HT-29 (cell line): ENCODE measurements around the gene IL25. TPM values are rescaled to one million over a fixed set of nuclear protein-coding genes. Genes with fewer than 3 reads are reported as not detected.
A peak's percentile ranks its signal among the peaks of the same experiment; 100 is the strongest.
"Not testable (repeated sequence)": the region's sequence is repeated elsewhere in the genome, so short reads cannot be mapped to it uniquely, and the experiment has no call there.

Experiments used
- DNase-seq: peaks from one replicate; pipeline ENCODE4 v3.0.0-alpha.2; 2015; ENCODE audit warnings: low spot score
- total RNA-seq: library from RNA; depleted of rRNA; stranded (reverse); fragments of >200 nt; shearing (Covaris generic); gene quantifications from 2 replicates; pipeline ENCODE4 v1.2.3, GENCODE V29; 2014

The IL25 gene
- total RNA-seq, 1 experiment from 2014 or later: not detected

DNA sequence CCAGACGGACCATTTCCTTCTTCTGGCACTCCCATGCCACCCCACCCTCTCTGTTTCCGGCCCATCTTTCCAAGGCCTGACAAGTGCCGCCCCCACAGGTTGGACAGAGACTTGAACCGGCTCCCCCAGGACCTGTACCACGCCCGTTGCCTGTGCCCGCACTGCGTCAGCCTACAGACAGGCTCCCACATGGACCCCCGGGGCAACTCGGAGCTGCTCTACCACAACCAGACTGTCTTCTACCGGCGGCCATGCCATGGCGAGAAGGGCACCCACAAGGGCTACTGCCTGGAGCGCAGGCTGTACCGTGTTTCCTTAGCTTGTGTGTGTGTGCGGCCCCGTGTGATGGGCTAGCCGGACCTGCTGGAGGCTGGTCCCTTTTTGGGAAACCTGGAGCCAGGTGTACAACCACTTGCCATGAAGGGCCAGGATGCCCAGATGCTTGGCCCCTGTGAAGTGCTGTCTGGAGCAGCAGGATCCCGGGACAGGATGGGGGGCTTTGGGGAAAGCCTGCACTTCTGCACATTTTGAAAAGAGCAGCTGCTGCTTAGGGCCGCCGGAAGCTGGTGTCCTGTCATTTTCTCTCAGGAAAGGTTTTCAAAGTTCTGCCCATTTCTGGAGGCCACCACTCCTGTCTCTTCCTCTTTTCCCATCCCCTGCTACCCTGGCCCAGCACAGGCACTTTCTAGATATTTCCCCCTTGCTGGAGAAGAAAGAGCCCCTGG lies 3.1 kb downstream of the IL25 start:
- no peak for DNase-seq

GRCh38 chr14:23376482-23377197 lies 4.0 kb downstream of the IL25 start, which contains the start of gene CMTM5:
Gene CMTM5 (plus strand): TSS chr14:23377046. CDS start chr14:23377252, 206 bp downstream.
- DNase-seq: no peak

DNA sequence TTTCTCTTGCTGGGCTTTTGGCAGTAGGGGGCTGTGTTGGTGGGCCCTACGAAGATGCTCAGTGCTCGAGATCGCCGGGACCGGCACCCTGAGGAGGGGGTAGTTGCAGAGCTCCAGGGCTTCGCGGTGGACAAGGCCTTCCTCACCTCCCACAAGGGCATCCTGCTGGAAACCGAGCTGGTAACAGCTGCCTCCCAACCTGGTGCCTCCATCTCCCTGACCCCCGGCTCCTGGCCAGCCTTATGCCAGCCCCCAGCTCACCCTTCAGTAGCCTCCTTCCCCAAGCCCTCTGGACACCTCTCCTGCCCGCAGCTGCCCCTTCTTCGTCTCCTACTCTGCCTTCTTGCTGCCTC lies 4.6 kb downstream of the IL25 start:
- DNase-seq: no peak

DNA sequence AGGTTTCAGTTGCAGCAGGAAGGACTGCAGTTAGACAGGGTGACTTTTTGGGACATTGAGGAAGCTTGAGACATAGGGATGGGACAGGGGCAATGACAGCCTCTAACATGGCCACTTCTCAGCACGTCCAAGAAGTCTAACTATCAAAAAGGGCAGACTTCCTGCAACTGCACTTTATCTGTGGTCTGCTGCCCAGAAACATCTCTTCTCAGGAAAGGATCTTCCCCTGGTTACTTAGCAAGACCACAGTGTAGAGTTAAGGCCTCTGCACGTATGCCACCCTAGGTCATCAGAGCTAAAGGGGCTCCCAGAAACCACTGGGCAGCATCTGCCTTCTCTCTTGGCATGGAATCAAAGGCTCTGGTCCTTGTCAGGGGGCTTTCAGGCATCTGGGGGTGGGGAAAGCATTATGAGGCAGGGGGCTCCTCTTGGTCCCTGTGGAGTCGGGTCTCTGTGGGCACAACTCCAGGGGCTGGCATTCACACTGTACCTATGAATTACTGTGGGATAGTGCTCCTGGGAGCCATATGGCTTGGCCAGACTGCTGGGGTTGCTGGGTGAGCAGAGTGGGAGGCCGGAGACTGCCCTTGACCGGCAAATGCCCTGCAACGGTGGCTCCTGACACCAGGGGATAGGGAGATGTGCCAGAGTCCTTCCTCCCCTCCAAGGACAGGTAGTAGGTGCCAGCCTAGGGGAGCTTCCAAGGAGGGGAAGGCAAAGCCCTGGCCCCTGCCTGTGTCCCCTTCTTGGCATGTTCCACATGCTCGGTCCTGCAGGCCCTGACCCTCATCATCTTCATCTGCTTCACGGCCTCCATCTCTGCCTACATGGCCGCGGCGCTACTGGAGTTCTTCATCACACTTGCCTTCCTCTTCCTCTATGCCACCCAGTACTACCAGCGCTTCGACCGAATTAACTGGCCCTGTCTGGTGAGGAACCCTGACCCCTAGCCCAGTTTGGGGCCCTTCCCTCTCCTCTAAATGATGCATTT lies 5.3 kb downstream of the IL25 start:
- no peak for DNase-seq

DNA sequence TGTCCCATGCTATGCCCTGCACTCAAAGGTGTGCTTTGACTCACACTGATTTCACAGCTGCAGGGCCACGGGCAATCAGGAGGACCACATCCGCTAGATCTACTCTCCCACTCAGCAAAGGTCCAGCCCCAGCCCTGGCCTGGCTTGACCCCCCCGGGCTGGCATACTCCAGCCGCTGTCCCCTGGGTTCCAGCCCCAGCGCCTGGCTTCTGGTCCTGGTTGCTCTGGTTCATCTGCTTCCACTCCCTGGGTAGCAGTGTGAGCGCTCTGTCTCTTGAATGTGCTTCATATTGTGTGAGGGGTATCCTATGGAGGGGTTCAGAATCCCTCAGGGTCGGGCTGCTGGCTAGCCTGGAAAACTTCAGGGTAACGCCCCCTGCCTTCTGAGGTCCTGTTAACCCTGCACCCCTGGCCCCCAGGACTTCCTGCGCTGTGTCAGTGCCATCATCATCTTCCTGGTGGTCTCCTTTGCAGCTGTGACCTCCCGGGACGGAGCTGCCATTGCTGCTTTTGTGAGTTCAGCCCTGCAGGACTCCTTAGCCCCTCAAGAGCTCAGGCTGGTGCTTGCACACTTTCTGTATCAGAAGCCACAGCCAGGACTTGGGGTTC lies 6.1 kb downstream of the IL25 start:
- no peak for DNase-seq

DNA sequence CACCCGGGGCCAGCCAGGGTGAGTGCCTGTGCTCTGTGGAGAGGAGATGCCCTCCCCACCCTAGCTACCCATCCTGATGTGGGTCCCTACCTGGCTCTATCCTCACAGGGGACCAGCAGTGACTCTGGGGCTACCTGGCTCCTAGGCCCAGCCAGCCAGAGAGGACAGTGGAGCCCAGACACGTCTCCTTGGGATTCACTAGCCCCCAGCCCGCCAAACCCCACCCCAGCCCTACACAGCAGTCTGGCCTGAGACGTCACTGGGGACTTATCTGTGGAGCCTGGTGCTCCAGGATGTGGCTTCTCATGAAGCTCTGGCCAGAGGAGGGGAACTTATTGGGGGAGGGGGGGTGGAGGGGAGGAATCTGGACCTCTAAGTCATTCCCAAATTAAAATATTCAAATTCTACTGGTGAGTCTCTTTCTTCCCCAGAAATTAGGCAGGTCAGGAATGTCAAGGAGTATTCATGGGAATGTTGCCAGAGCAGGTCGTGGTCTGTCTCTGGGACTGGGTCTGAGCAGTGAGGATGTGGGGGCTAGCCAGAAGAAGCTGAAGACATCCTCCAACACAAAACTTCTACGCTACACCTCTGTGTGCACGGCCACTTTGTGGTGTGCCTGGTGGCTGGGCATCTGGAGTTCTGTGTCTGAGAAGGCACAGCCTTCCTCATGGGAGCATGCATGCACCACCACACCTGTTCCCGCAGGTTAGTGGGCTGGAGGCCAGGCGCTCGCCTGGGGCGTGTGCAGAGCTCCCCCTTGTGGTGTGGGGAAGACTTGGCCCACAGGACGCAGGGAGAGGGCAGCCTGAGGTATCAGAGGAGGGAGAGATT lies 7.0 kb downstream of the IL25 start:
- DNase-seq: peak; percentile 70

GRCh38 chr14:23380197-23380914 lies 7.7 kb downstream of the IL25 start:
- DNase-seq: no peak

DNA sequence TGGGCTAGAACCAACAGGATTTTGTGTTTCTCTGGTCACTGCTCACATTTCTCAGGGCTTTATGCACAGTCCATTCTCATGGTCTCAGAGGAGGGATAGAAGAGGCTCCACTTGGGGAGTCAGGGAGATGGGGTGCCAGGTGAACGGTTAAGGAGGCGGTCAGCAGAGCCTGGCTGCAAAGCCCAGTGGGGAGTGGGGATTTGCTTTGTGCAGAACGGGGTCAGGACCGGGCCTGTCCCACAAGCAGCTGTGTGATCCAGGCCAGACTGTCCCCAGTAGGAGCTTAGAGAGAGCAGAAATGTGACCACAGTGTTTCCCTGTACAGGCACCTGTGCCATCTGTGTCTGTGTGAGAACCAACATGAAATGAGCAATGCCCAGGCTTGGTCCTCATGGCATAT lies 8.4 kb downstream of the IL25 start:
- DNase-seq: no peak

GRCh38 chr14:23381871-23382270 lies 9.3 kb downstream of the IL25 start:
- DNase-seq: no peak

DNA sequence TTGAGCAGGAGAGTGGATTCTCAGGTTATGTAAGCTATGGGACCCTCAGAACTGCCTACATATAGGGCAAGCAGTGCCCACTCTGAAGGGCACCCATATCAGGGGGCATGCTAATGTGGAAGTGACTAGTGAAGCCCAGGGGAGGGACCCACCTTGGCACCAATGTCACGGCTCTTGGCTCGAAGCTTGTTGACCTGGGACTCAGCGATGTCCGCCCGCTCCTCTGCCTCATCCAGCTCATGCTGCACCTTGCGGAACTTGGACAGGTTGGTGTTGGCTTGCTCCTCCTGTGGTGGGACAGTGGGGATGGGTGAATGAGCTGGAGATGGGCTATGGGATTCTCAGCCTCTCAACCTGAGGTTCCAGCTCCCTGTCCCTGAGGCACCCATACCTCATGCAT lies 9.7 kb downstream of the IL25 start:
- DNase-seq: no peak

GRCh38 chr14:23382731-23383440 lies 10.3 kb downstream of the IL25 start:
- no peak for DNase-seq

DNA sequence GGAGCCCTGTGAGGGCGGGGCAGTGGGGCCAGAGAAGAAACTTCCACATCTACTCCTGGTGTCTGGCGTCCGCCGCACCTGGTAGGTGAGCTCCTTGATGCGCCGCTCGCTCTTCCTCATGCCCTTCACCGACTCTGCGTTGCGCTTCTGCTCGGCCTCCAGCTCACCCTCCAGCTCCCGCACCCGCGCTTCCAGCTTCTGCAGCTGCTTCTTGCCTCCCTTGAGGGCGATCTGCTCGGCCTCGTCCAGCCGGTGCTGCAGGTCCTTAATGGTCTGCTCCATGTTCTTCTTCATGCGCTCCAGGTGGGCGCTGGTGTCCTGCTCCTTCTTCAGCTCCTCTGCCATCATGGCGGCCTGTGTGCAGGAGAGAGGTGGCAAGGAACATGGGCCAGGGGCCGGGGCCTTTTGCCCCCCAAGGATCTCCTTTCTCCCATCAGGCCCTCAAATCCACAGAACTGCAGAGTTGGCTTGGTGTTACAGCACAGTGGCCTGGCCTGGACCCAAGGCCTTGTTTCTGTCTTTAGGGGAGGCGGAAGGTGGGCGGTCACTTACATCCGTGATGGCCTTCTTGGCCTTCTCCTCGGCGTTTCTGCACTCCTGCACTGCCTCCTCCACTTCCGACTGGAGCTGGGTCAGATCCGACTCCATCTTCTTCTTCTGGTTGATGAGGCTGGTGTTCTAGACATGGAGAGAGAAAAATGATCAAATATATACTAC lies 11.9 kb downstream of the IL25 start:
- no peak for DNase-seq

DNA sequence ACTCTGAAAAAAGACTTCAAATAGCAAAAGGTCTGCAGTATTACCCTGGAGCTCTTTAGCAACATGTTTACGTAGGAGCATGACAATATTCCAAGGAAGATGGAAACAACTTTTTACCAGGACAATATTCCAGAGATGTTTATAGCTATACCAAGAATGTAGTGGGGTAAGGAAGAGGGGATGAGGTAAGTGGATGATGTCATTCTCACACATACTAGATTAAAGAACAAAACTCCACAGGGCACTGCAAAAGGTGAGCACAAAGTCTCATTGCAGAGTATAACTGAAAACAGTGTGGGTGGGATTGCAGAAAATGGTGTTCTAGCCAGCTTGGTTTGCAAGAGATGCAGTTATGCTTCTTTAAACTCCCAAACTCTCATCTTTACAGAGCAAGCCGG lies 12.6 kb downstream of the IL25 start:
- no peak for DNase-seq

- no peak for DNase-seq
These were observed 13.1 kb downstream of the IL25 start for GRCh38 chr14:23385642-23386265.

GRCh38 chr14:23386266-23386657 lies 13.7 kb downstream of the IL25 start:
- DNase-seq: not testable (repeated sequence)

DNA sequence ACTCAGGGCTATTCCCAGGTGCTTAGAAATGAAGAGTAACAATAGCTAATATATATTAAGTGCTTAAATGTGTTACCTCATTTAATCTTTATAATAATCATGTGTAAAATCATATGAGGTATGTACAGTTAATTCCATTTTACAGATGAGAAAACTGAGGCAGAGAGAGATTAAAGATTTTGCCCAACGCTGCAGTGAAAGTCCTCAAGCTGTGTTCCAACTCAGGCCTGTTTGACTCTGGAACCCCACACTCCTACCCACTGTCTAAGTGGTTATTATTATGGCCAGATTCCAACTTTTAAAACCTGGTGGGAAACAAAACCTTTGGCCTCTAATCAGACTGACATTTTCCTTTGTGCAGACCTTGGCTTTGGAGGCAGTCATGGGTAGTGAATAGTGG lies 14.4 kb downstream of the IL25 start:
- DNase-seq: no peak

DNA sequence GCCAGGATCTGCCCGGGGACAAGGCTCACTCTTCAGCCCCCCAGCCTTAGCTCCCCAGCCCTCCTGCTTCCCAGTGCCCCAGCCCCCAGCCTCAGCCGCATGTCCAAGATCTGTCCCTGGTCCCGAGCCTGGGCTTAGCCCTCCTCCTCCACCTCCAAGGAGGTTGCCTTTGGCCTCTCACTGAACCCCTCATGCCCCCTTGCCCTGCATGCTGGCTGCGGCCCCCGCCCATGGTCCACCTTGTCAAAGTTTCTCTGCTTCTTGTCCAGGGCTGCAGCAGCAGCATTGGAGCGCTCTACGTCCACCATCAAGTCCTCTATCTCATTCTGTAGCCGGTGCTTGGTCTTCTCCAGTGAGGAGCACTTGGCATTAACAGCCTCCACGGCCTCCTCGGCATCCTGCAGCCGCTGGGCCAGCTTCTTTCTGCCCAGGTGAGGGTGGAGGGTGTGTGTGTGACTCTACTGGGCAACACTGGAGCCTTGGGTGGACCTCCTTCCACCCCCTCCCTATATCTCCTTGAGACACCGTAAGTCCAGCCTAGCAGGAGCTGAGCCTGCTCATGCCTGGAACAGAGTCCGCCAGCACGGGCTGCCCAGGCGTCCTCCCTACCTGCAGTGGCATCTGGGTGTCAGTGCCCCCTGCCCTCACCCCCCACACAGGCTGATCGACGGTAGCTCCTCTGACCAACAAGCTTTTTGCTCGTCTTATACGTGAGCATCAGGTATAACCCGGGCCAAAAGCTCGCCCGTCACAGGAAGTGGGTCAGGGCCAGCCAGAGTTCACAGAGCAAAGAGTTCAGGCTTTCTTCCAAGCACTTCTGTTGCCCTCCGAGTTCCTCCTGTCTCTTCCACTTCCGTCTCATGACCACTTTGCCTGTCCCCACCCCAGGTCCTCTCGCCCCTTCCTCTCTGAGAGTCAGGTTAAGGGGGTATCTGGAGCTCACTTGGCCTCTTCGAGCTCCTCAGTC lies 15.6 kb downstream of the IL25 start:
- no peak for DNase-seq
